K562 (cell line): ENCODE results near the gene STOM.

ENCODE experiments used
- CTCF ChIP-seq, 3 experiments: IDR thresholded peaks in 2 of 3; conservative IDR thresholded peaks in 1 of 3; 2 replicates each; pipeline ENCODE4 v1.5.1; 2011 to 2012; ENCODE audit warnings: low read length in 3 of 3, mild to moderate bottlenecking in 3 of 3, control low read depth in 2 of 3, improper control_type of control experiment in 1 of 3, inconsistent platforms in 1 of 3, low read depth in 1 of 3, mixed read lengths in 1 of 3, moderate library complexity in 1 of 3; ENCODE audit not compliant: insufficient read depth in 2 of 3
- FOXP4 ChIP-seq: sonication (generic); formaldehyde crosslinking; IDR thresholded peaks from 2 replicates; pipeline ENCODE4 v1.8.0; 2022; ENCODE audit warnings: mild to moderate bottlenecking, missing genetic modification reagents, borderline replicate concordance
- ILF3 ChIP-seq: fragments of 450-650 bp; IDR thresholded peaks from 2 replicates; pipeline ENCODE4 v1.6.1; 2018; ENCODE audit warnings: antibody characterized with exemption, mild to moderate bottlenecking, moderate library complexity, borderline replicate concordance
- POLR2A ChIP-seq: fragments of 450-650 bp; conservative IDR thresholded peaks from 2 replicates; pipeline ENCODE4 v1.6.1; 2016
- TF ChIP-seq, protein P1 (sequence below): sonication (generic); formaldehyde crosslinking; IDR thresholded peaks from 2 replicates; pipeline ENCODE4 v1.8.1; 2023; ENCODE audit warnings: mild to moderate bottlenecking, missing genetic modification reagents

- TF ChIP-seq ILF3, result no peak
- no peak for TF ChIP-seq FOXP4 (CRISPR knock-in tag)
- no peak for TF ChIP-seq CTCF (IDR thresholded peaks at IDR 0.05 in 2 of 3, conservative IDR thresholded peaks at IDR 0.05 in 1 of 3; ENCODE audit: insufficient read depth in 2 of 3, low read depth in 1 of 3, low read length in 3 of 3)
- TF ChIP-seq POLR2A, result no peak
- TF ChIP-seq, protein P1, sequence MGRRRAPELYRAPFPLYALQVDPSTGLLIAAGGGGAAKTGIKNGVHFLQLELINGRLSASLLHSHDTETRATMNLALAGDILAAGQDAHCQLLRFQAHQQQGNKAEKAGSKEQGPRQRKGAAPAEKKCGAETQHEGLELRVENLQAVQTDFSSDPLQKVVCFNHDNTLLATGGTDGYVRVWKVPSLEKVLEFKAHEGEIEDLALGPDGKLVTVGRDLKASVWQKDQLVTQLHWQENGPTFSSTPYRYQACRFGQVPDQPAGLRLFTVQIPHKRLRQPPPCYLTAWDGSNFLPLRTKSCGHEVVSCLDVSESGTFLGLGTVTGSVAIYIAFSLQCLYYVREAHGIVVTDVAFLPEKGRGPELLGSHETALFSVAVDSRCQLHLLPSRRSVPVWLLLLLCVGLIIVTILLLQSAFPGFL (CRISPR knock-in tag), result no peak
Observed at GRCh38 chr9:121324316-121324715, 45.7 kb downstream of the STOM start.
